DND-41 (cell line): ENCODE results near the gene PEX11A.

Source experiments
- EZH2 ChIP-seq: IDR thresholded peaks from 3 replicates; pipeline ENCODE4 v1.6.1; 2012; ENCODE audit warnings: borderline replicate concordance, low read depth, mild to moderate bottlenecking, moderate library complexity, low read length, inconsistent platforms; ENCODE audit not compliant: severe bottlenecking
- TF ChIP-seq, protein P1 (sequence below): IDR thresholded peaks from 2 replicates; pipeline ENCODE4 v1.5.1; 2012; ENCODE audit warnings: borderline replicate concordance, low read length, moderate library complexity, mild to moderate bottlenecking; ENCODE audit not compliant: poor library complexity, severe bottlenecking; ENCODE audit errors: extremely low read depth

DNA sequence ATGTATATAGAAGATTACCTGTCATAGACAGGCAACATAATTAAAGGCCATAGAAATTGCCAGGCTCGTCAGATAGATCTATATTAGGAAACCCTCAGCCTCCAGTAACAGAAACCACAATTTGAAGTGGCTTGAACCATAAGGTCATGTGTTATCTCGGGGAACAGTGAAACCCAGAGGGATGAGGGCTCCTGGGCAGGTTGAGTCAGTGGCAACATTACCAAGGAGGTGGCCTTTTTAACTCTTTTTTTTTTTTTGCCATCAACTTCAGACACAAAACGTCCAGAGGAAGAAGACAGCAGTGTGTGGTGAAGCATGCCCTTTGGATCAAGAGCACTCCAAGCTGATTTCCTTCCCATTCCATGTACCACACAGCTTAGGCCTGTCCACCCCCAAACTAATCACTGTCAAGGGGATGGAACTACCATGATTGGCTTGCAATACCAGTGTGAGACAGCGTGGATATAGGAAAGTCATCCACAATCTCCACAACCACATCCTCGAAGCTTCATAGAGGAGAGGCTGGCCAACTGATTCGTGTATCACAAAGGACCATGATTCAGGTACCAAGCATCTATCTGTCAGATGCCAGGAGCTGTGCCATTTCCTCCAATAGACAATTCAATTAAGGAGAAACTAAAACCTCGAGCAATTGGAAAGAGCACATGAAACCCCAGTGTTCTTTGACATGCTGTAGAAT is 34.3 kb downstream of the PEX11A start:
- TF ChIP-seq, protein P1, sequence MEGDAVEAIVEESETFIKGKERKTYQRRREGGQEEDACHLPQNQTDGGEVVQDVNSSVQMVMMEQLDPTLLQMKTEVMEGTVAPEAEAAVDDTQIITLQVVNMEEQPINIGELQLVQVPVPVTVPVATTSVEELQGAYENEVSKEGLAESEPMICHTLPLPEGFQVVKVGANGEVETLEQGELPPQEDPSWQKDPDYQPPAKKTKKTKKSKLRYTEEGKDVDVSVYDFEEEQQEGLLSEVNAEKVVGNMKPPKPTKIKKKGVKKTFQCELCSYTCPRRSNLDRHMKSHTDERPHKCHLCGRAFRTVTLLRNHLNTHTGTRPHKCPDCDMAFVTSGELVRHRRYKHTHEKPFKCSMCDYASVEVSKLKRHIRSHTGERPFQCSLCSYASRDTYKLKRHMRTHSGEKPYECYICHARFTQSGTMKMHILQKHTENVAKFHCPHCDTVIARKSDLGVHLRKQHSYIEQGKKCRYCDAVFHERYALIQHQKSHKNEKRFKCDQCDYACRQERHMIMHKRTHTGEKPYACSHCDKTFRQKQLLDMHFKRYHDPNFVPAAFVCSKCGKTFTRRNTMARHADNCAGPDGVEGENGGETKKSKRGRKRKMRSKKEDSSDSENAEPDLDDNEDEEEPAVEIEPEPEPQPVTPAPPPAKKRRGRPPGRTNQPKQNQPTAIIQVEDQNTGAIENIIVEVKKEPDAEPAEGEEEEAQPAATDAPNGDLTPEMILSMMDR, result no peak
- TF ChIP-seq EZH2, result no peak
